H1 (cell line): ENCODE measurements around the gene BMERB1. TPM values are rescaled to one million over a fixed set of nuclear protein-coding genes. Genes with fewer than 3 reads are reported as not detected.
A peak's percentile ranks its signal among the peaks of the same experiment; 100 is the strongest.

Experiments
- CTCF ChIA-PET: fragments of 300-600 bp; sonication (Branson Sonifier 250); formaldehyde crosslinking; loops from one replicate; lab custom pipeline; 2021; ENCODE audit not compliant: partially characterized antibody; lab: Charles Lee
- POLR2A ChIA-PET: fragments of 300-600 bp; sonication (Branson Sonifier 250); formaldehyde crosslinking; loops from one replicate; lab custom pipeline; 2021; ENCODE audit warnings: inconsistent platforms; ENCODE audit not compliant: partially characterized antibody; lab: Charles Lee
- DNase-seq, 2 experiments: peaks; one replicate each; pipeline versions ENCODE4 v3.0.0 to v3.0.0-alpha.2; 2010 to 2022; ENCODE audit warnings: low spot score in 2 of 2, low read depth in 1 of 2, mixed read lengths in 1 of 2
- FAIRE-seq: peaks from 2 replicates; lab custom pipeline; 2011; peaks lifted over from hg19 to GRCh38; lab: Jason Lieb, UNC
- H2AFZ ChIP-seq: 2 replicates; pipeline ENCODE4 v1.8.1; 2012; ENCODE audit warnings: low read length, inconsistent platforms
- H2AK5ac ChIP-seq: 2 replicates; pipeline ENCODE4 v1.6.1; 2013; ENCODE audit warnings: low read depth, low read length
- H2BK120ac ChIP-seq: replicated peaks from 2 replicates; pipeline ENCODE3; 2013; ENCODE audit warnings: low read depth, low read length, inconsistent platforms
- H2BK12ac ChIP-seq: 2 replicates; pipeline ENCODE4 v1.6.1; 2013; ENCODE audit warnings: low read depth, low read length
- H2BK15ac ChIP-seq: 2 replicates; pipeline ENCODE4 v1.6.1; 2013; ENCODE audit warnings: low read length
- H2BK20ac ChIP-seq: 2 replicates; pipeline ENCODE4 v1.6.1; 2013; ENCODE audit warnings: low read length
- H2BK5ac ChIP-seq: 2 replicates; pipeline ENCODE4 v1.6.1; 2013; ENCODE audit warnings: low read depth, low read length
- H3K14ac ChIP-seq: 2 replicates; pipeline ENCODE4 v1.6.1; 2013; ENCODE audit warnings: inconsistent platforms; ENCODE audit not compliant: insufficient read length
- H3K18ac ChIP-seq: 2 replicates; pipeline ENCODE4 v1.6.1; 2013; ENCODE audit warnings: low read length; ENCODE audit errors: extremely low read depth
- H3K23ac ChIP-seq: 2 replicates; pipeline ENCODE4 v1.6.1; 2013; ENCODE audit warnings: inconsistent platforms; ENCODE audit not compliant: insufficient read length
- H3K23me2 ChIP-seq: 2 replicates; pipeline ENCODE4 v1.6.1; 2013; ENCODE audit warnings: low read depth, low read length
- H3K27ac ChIP-seq: 2 replicates; pipeline ENCODE4 v1.6.1; 2011; ENCODE audit warnings: low read depth, low read length, inconsistent platforms
- H3K27me3 ChIP-seq, 4 experiments: replicated peaks in 1 of 4; 1 replicate in 1 of 4; 2 replicates in 3 of 4; pipeline versions ENCODE4 v1.6.1 to v1.8.1; 2011 to 2013; ENCODE audit warnings: low read length in 3 of 4, mild to moderate bottlenecking in 3 of 4, inconsistent platforms in 2 of 4, mixed read lengths in 2 of 4, moderate library complexity in 1 of 4; ENCODE audit not compliant: control insufficient read depth in 3 of 4, insufficient read depth in 3 of 4; ENCODE audit errors: extremely low read depth in 1 of 4
- H3K36me3 ChIP-seq, 4 experiments: 2 replicates each; pipeline versions ENCODE4 v1.6.1 to v1.8.1; 2011 to 2013; ENCODE audit warnings: mild to moderate bottlenecking in 4 of 4, low read length in 3 of 4, moderate library complexity in 2 of 4, control low read depth in 1 of 4, inconsistent platforms in 1 of 4; ENCODE audit not compliant: insufficient read depth in 4 of 4, control insufficient read depth in 2 of 4
- H3K4ac ChIP-seq: replicated peaks from 2 replicates; pipeline ENCODE3; 2013; ENCODE audit warnings: low read length, low read depth, mixed read lengths, inconsistent platforms; ENCODE audit not compliant: insufficient read length
- H3K4me1 ChIP-seq, 4 experiments: replicated peaks in 1 of 4; 1 replicate in 1 of 4; 2 replicates in 3 of 4; pipeline versions ENCODE4 v1.6.1 to v1.8.1; 2011 to 2013; ENCODE audit warnings: low read length in 3 of 4, inconsistent platforms in 2 of 4, mixed read lengths in 1 of 4; ENCODE audit not compliant: insufficient read depth in 4 of 4, control insufficient read depth in 3 of 4
- H3K4me2 ChIP-seq, 2 experiments: 2 replicates each; pipeline versions ENCODE4 v1.6.1 to v1.8.1; 2011 to 2013; ENCODE audit warnings: low read depth in 2 of 2, low read length in 2 of 2, control low read depth in 1 of 2, inconsistent platforms in 1 of 2, mild to moderate bottlenecking in 1 of 2; ENCODE audit not compliant: insufficient read depth in 1 of 2
- H3K4me3 ChIP-seq, 4 experiments: fragments of 200-600, 300-600 bp in 1 of 4; sonication (generic), shearing (Covaris generic), sonication (Bioruptor Twin) in 1 of 4; 2 replicates each; pipeline versions ENCODE4 v1.5.1 to v1.8.1; 2011 to 2016; ENCODE audit warnings: low read length in 4 of 4, low read depth in 3 of 4, control low read depth in 2 of 4, inconsistent platforms in 2 of 4, mild to moderate bottlenecking in 2 of 4, mixed read lengths in 1 of 4, moderate library complexity in 1 of 4; ENCODE audit not compliant: insufficient read depth in 2 of 4; ENCODE audit errors: extremely low read depth in 1 of 4
- H3K56ac ChIP-seq: replicated peaks from 2 replicates; pipeline ENCODE3; 2013; ENCODE audit warnings: low read depth, mild to moderate bottlenecking, mixed read lengths, low read length, inconsistent platforms; ENCODE audit not compliant: insufficient read length
- H3K79me1 ChIP-seq: 2 replicates; pipeline ENCODE4 v1.6.1; 2013; ENCODE audit warnings: low read depth, low read length, control low read depth
- H3K79me2 ChIP-seq, 2 experiments: 2 replicates each; pipeline versions ENCODE4 v1.6.1 to v1.8.1; 2012 to 2013; ENCODE audit warnings: low read length in 2 of 2, mild to moderate bottlenecking in 2 of 2, inconsistent platforms in 1 of 2; ENCODE audit not compliant: insufficient read depth in 2 of 2, control insufficient read depth in 1 of 2
- H3K9ac ChIP-seq, 4 experiments: replicated peaks in 1 of 4; 1 replicate in 1 of 4; 2 replicates in 3 of 4; pipeline versions ENCODE4 v1.6.1 to v1.8.1; 2011 to 2013; ENCODE audit warnings: low read depth in 3 of 4, low read length in 3 of 4, control low read depth in 2 of 4, mild to moderate bottlenecking in 2 of 4, moderate library complexity in 2 of 4, inconsistent platforms in 1 of 4; ENCODE audit errors: extremely low read depth in 1 of 4
- H3K9me3 ChIP-seq, 2 experiments: 2 replicates each; pipeline versions ENCODE4 v1.6.1 to v1.8.1; 2012 to 2013; ENCODE audit warnings: mild to moderate bottlenecking in 2 of 2, moderate library complexity in 2 of 2, control low read depth in 1 of 2, inconsistent platforms in 1 of 2, low read depth in 1 of 2, low read length in 1 of 2, mixed read lengths in 1 of 2; ENCODE audit not compliant: insufficient read depth in 2 of 2
- H4K20me1 ChIP-seq, 2 experiments: replicated peaks in 1 of 2; 2 replicates each; pipeline versions ENCODE3 to v1.8.1; 2011 to 2013; ENCODE audit warnings: inconsistent platforms in 2 of 2, low read length in 2 of 2, mild to moderate bottlenecking in 1 of 2; ENCODE audit not compliant: insufficient read depth in 2 of 2, control insufficient read depth in 1 of 2
- H4K5ac ChIP-seq: 2 replicates; pipeline ENCODE4 v1.6.1; 2013; ENCODE audit warnings: low read length, low read depth, mixed read lengths, inconsistent platforms; ENCODE audit not compliant: insufficient read length
- H4K8ac ChIP-seq: 2 replicates; pipeline ENCODE4 v1.8.0; 2013; ENCODE audit warnings: mild to moderate bottlenecking, moderate library complexity, low read length, inconsistent platforms; ENCODE audit not compliant: insufficient read depth; ENCODE audit errors: extremely low read depth
- H4K91ac ChIP-seq: replicated peaks from 2 replicates; pipeline ENCODE3; 2013; ENCODE audit warnings: low read length, mixed read lengths, inconsistent platforms; ENCODE audit not compliant: insufficient read length
- RXRA ChIP-seq: IDR thresholded peaks from 2 replicates; pipeline ENCODE4 v1.6.1; 2011; ENCODE audit warnings: low read depth, mild to moderate bottlenecking, low read length, moderate library complexity; ENCODE audit not compliant: insufficient read depth
- WGBS, 2 experiments: shearing (Covaris generic) in 1 of 2; methylation state at CpG; one replicate each; pipeline versions ENCODE4 v1.1.6 to v1.1.7; 2013 to 2015; ENCODE audit warnings: low lambda C conversion rate in 2 of 2, mixed read lengths in 2 of 2, inconsistent platforms in 1 of 2, low coverage in 1 of 2, missing lambda C conversion rate in 1 of 2; ENCODE audit not compliant: insufficient replicate concordance in 2 of 2, insufficient coverage in 1 of 2, insufficient read length in 1 of 2; ENCODE audit errors: extremely low coverage in 1 of 2, missing lambda C conversion rate in 1 of 2; 5-methylcytosine and 5-hydroxymethylcytosine counted together
- polyA plus RNA-seq, 7 experiments: library from polyadenylated mRNA; depleted of rRNA in 3 of 7; stranded (reverse) in 5 of 7; unstranded in 2 of 7; fragments of >200 nt in 5 of 7; fragments of 200-250 nt in 2 of 7; gene quantifications; 1 replicate in 5 of 7; 2 replicates in 1 of 7; 4 replicates in 1 of 7; pipeline versions ENCODE4 v1.2.1 to v1.2.3, GENCODE V29; 2011 to 2013; ENCODE audit warnings: missing spikeins in 2 of 7, mixed read lengths in 2 of 7
- total RNA-seq: library from RNA; stranded (reverse); fragmentation: NEBNext Ultra II Directional; extraction: Animal tissue kit (Norgen Biotek cat#: 25700); gene quantifications from 2 replicates; pipeline ENCODE4 v1.2.1, GENCODE V29; 2021

The BMERB1 gene
- total and polyA plus RNA-seq, 2 of the 8 experiments (the other 6 are each of a cell fraction or from before 2014, with no cell fraction given) = 23.5 to 27.1 TPM

GRCh38 chr16:15396948-15397594 lies 37.3 kb upstream of the BMERB1 start:
- Histone ChIP-seq H3K23me2 (peaks cover 5% of the 10 kb centered on the region; the same call in 1 of the 2 replicates), H3K56ac (no peak overlapping the region), H3K9me3 (no peaks in the 10 kb centered on the region), H2BK5ac (no peak overlapping the region), H2BK120ac (no peak overlapping the region), H2BK20ac (no peak overlapping the region), H3K4ac (no peak overlapping the region), H3K14ac (no peak overlapping the region), H4K5ac (no peak overlapping the region), H4K91ac (no peak overlapping the region), H2BK15ac (no peak overlapping the region), H4K20me1 (peaks cover 0 to 2% of the 10 kb centered on the region in 2 experiments), H3K23ac (no peak overlapping the region), H3K4me3 (peak overlapping the region in 1 of 4 experiments; percentile 80; a peak in 1 of 8 replicates), H3K79me1 (no peaks in the 10 kb centered on the region), H3K9ac (no peak overlapping the region), H2BK12ac (no peak overlapping the region), H3K79me2 (no peaks in the 10 kb centered on the region), H3K27ac (no peak overlapping the region), H2AK5ac (no peak overlapping the region), H3K36me3 (no peaks in the 10 kb centered on the region), H3K4me1 (peaks cover 0 to 7% (median 3%) of the 10 kb centered on the region in 4 experiments; a peak in 3 of 7 replicates), H3K18ac (no peak overlapping the region; the same call in 1 of the 2 replicates), H3K4me2 (peak overlapping the region; percentile 40 to 72; a peak in 2 of 4 replicates), H3K27me3 (peaks cover 0 to 2% (median 0%) of the 10 kb centered on the region in 4 experiments; a peak in 1 of 7 replicates), H2AFZ (no peak overlapping the region), H4K8ac (no peak overlapping the region)
- 77% methylated on average over 11 of the region's 11 CpGs; no CpG with 5 or more reads in 1 of the 2 experiments for WGBS, 2 experiments
- no peak for FAIRE-seq
- no peak for DNase-seq
- POLR2A ChIA-PET = no interaction called here
- CTCF ChIA-PET = no interaction called here
- no peak for TF ChIP-seq RXRA
